T-cell (primary cell): Measurements from ENCODE around the gene RBM5. TPM values are rescaled to one million over a fixed set of nuclear protein-coding genes. Genes with fewer than 3 reads are reported as not detected.

Experiments
- ATAC-seq, 4 experiments: fragments of 200-7000 bp in 3 of 4; fragments of 150-1000 bp in 1 of 4; cut with Tn5 transposase; replicated peaks in 1 of 4; 1 replicate in 3 of 4; 2 replicates in 1 of 4; pipeline ENCODE4 v1.10.0; 2021; ENCODE audit warnings: moderate library complexity in 3 of 4, mild to moderate bottlenecking in 2 of 4, moderate number of reproducible peaks in 1 of 4
- CTCF ChIA-PET, 2 donors: fragments of 300-600 bp; sonication (Branson Sonifier 250); formaldehyde crosslinking; loops; one replicate each; lab custom pipeline; 2022; ENCODE audit warnings: antibody characterized with exemption in 2 of 2; lab: Charles Lee
- POLR2A ChIA-PET, 2 donors: fragments of 300-600 bp; sonication (Branson Sonifier 250); formaldehyde crosslinking; loops; one replicate each; lab custom pipeline; 2022; ENCODE audit warnings: antibody characterized with exemption in 2 of 2; lab: Charles Lee
- DNase-seq, 35 experiments: peaks; one replicate each; pipeline versions ENCODE4 v3.0.0 to v3.0.0-alpha.2; 2013 to 2023
- H3K27ac ChIP-seq: one replicate; pipeline ENCODE4 v1.5.1; 2013; ENCODE audit warnings: low read length
- H3K27me3 ChIP-seq, 2 experiments: replicated peaks in 1 of 2; 1 replicate in 1 of 2; 2 replicates in 1 of 2; pipeline versions ENCODE4 v1.6.1 to v1.7.0; 2013; ENCODE audit warnings: low read length in 1 of 2, mixed read lengths in 1 of 2; ENCODE audit not compliant: control insufficient read depth in 2 of 2, insufficient read depth in 2 of 2; ENCODE audit errors: extremely low read depth in 1 of 2
- H3K36me3 ChIP-seq, 2 donors: 1 replicate in 1 of 2; 2 replicates in 1 of 2; pipeline versions ENCODE4 v1.6.1 to v1.7.0; 2013; ENCODE audit warnings: low read length in 1 of 2; ENCODE audit not compliant: control insufficient read depth in 2 of 2, insufficient read depth in 1 of 2; ENCODE audit errors: extremely low read depth in 1 of 2
- H3K4me1 ChIP-seq, 2 experiments: 1 replicate in 1 of 2; 2 replicates in 1 of 2; pipeline versions ENCODE4 v1.6.1 to v1.7.0; 2013; ENCODE audit warnings: low read length in 2 of 2, mixed read lengths in 1 of 2; ENCODE audit not compliant: insufficient read depth in 2 of 2, control insufficient read depth in 1 of 2; ENCODE audit errors: extremely low read depth in 1 of 2
- H3K4me3 ChIP-seq, 2 donors: 1 replicate in 1 of 2; 2 replicates in 1 of 2; pipeline versions ENCODE4 v1.5.1 to v1.7.0; 2013; ENCODE audit warnings: mild to moderate bottlenecking in 2 of 2, low read length in 1 of 2, moderate library complexity in 1 of 2; ENCODE audit not compliant: control insufficient read depth in 1 of 2; ENCODE audit errors: extremely low read depth in 1 of 2
- H3K9me3 ChIP-seq: 2 replicates; pipeline ENCODE4 v1.7.0; 2013
- H3K27ac Mint-ChIP-seq, 2 donors: one replicate each; pipeline ENCODE4 v1.8.0; 2020 to 2021; ENCODE audit warnings: mild to moderate bottlenecking in 2 of 2, mixed read lengths in 2 of 2
- H3K27me3 Mint-ChIP-seq, 2 donors: one replicate each; pipeline ENCODE4 v1.8.0; 2021 to 2022; ENCODE audit warnings: mixed read lengths in 2 of 2
- H3K36me3 Mint-ChIP-seq: one replicate; pipeline ENCODE4 v1.8.0; 2021; ENCODE audit warnings: mixed read lengths
- H3K4me1 Mint-ChIP-seq, 3 donors: one replicate each; pipeline ENCODE4 v1.8.0; 2020 to 2022; ENCODE audit warnings: mixed read lengths in 3 of 3, mild to moderate bottlenecking in 1 of 3
- H3K4me3 Mint-ChIP-seq, 3 donors: one replicate each; pipeline ENCODE4 v1.8.0; 2020 to 2022; ENCODE audit warnings: mild to moderate bottlenecking in 3 of 3, mixed read lengths in 3 of 3, moderate library complexity in 3 of 3
- H3K9me3 Mint-ChIP-seq, 3 donors: one replicate each; pipeline ENCODE4 v1.8.0; 2020 to 2022; ENCODE audit warnings: mixed read lengths in 3 of 3
- WGBS: methylation state at CpG from one replicate; pipeline ENCODE4 v1.1.5; 2013; ENCODE audit warnings: missing lambda C conversion rate; ENCODE audit not compliant: insufficient coverage; 5-methylcytosine and 5-hydroxymethylcytosine counted together
- total RNA-seq, 35 experiments: library from RNA in 6 of 35; stranded (reverse) in 6 of 35; fragments of 120-200 nt in 1 of 35; gene quantifications; one replicate each; pipeline versions ENCODE4 v1.2.1 to v1.2.4 and lab custom pipeline; 2013 to 2026

Gene RBM5
- total RNA-seq, 5 donors from 2014 or later (not counting 1 experiment from before 2014, with no cell fraction given) = 293 to 354 (median 316) TPM

DNA sequence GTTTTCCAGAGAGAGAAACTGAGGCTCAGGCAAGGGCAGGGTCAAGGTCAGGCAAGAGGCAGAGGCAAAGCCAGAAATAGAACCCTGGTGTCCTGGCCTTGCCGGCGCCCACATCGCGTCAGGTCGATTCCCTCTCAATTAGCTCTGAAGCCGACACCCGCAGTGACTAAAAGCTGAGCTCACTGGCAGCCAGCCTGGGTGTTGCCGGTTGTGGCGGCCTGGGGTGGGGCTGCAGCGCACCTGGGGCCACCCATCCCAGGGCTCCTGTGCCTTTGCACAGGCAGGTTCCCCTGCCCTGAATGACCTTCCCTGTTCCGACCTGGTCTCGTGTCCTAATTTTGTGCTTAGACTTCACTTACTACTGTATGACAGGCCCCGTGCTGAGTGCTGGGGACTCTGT lies 72.6 kb downstream of the RBM5 start:
- Mint-ChIP-seq H3K27ac (no peak overlapping the region), H3K36me3 (no peaks in the 10 kb centered on the region), H3K9me3 (no peaks in the 10 kb centered on the region), H3K27me3 (peaks cover 5 to 16% of the 10 kb centered on the region in 2 donors), H3K4me1 (no peaks in the 10 kb centered on the region), H3K4me3 (no peak overlapping the region)
- ChIA-PET CTCF (no interaction called here), POLR2A (no interaction called here)
- Histone ChIP-seq H3K36me3 (no peaks in the 10 kb centered on the region), H3K27ac (no peak overlapping the region), H3K9me3 (no peaks in the 10 kb centered on the region), H3K27me3 (peaks cover 0 to 28% of the 10 kb centered on the region in 2 experiments), H3K4me1 (peaks cover 0 to 5% of the 10 kb centered on the region in 2 experiments), H3K4me3 (no peak overlapping the region)
- no peak for ATAC-seq
- no peak for DNase-seq
- 88% methylated on average over 13 of the region's 13 CpGs for WGBS

DNA sequence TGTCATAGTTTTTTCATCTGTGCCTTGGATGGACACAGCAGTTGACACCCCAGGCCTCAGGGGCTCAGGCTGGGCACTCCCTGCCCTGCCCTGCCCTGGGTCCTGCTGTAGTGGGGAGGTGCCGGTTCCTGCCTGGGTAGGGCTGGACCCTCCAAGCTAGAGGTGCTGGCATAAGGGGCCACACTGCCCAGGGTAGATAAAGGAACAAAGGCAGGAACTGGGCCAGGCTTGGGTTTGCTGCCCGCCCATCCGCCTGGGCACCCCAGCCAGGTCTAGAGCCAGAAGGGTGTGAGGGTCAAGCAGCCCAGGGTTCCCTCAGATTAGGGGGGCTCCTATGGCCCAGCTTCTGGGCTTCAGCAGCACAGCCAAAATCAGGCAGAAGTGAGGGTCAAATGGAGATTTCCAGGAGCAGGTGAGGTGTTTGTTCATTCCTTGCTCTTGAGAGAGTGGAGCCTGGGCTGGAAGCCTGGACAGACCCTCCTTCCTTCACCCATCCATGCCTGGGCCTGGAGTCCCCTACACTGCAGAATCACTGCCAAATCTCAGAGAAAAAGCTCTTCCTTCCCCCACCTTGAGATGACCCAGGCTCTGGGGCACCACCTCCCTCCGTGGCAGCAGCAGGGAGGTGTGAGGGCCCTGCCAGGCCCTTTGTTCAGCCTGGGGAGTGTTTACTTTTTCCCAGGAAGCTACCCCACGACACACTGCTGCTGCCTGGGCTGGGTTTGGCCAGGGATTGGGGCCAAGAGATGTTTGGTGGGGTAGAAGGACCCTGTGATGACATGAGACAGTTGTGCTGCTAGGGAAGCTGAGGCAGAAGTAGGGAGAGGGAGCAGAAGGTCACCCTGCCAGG lies 73.5 kb downstream of the RBM5 start:
- ATAC-seq (no peak), DNase-seq (no peak)
- WGBS = 89% methylated on average over 4 of the region's 5 CpGs
- Histone ChIP-seq H3K27me3 (peaks cover 0 to 22% of the 10 kb centered on the region in 2 experiments), H3K36me3 (no peaks in the 10 kb centered on the region), H3K4me3 (no peak overlapping the region), H3K9me3 (no peaks in the 10 kb centered on the region), H3K27ac (no peak overlapping the region), H3K4me1 (no peaks in the 10 kb centered on the region)
- H3K27me3 Mint-ChIP-seq = peaks cover 4 to 11% of the 10 kb centered on the region in 2 donors
- H3K36me3 Mint-ChIP-seq = no peaks in the 10 kb centered on the region
- H3K27ac Mint-ChIP-seq = no peak overlapping the region
- no peak overlapping the region for H3K4me3 Mint-ChIP-seq
- H3K4me1 Mint-ChIP-seq = no peaks in the 10 kb centered on the region
- ChIA-PET CTCF (no interaction called here), POLR2A (no interaction called here)
- H3K9me3 Mint-ChIP-seq = no peaks in the 10 kb centered on the region

DNA sequence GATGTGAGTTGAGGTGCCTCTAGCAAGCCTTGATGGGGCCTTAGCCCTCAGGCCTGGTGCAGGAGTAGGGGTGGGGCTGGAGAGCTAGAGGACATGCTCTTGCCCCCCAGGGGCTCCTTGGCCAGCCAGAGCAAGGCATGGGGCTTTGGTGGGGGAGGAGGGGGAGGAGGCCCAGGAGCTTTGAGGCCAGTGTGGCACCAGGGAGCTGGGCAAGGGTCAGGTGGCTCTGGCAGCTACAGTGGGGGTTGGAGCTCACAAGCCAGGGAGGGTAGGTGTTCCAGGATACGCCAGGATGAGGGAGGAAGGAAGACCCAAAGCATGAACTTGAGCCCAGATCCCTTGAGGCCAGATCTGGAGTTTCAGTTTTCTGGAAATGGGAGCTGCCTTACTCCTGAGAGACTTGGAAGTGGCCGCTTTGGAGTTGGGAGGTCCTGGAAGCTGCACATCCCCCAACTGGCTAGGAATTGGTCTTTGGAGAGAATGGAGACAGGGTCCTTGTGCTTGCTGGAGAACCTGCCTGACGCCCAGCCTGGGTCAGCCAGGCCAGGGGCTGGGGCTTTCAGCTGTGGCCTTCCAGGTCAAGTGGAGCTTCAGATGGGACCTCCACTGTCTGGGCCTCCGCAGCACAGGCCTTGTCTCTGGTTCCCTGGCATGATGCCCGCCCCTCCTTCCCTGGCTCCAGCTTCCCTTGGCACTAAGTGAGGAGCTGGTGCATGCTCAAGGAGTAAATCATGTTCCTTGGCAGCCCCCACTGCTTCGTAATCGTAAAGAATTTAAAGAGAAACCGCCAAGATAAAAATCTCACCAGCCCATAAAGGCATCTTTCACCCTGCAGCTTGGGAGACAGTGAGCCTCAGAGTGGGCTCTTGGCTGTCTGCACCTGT lies 75.1 kb downstream of the RBM5 start:
- Mint-ChIP-seq H3K4me3 (no peak overlapping the region), H3K4me1 (no peaks in the 10 kb centered on the region), H3K9me3 (no peaks in the 10 kb centered on the region), H3K27ac (no peak overlapping the region), H3K36me3 (no peaks in the 10 kb centered on the region), H3K27me3 (peaks cover 0 to 6% of the 10 kb centered on the region in 2 donors)
- H3K4me1 ChIP-seq = no peaks in the 10 kb centered on the region
- H3K27me3 ChIP-seq = peaks cover 0 to 16% of the 10 kb centered on the region in 2 experiments
- H3K4me3 ChIP-seq = no peak overlapping the region
- CTCF ChIA-PET = no interaction called here
- ATAC-seq (no peak), DNase-seq (no peak)
- POLR2A ChIA-PET = no interaction called here
- H3K9me3 ChIP-seq = no peaks in the 10 kb centered on the region
- H3K27ac ChIP-seq = no peak overlapping the region
- no peaks in the 10 kb centered on the region for H3K36me3 ChIP-seq
- 77% methylated on average over 3 of the region's 8 CpGs for WGBS

DNA sequence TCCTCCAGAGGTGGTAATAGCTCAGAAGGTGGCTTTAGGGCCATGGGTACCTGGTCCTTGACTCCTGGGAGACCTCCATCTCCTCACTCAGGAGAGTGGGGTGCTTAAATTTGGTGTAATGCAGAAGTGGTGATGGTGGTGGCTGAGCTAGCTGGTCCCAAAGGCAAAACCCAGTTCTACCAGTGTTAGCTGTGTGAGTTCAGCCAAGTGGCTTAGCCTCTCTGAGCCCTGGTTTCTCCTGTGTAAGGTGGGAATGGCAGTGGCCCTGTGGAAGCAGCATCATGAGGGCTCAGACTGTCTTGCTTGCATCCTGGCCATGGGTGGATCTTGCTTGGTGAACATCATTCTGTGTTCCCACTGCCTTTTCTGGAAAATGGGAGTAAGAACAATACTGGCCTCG lies 75.8 kb downstream of the RBM5 start:
- DNase-seq = no peak
- no peaks in the 10 kb centered on the region for H3K9me3 ChIP-seq
- Mint-ChIP-seq H3K27ac (no peak overlapping the region), H3K27me3 (peaks cover 0 to 4% of the 10 kb centered on the region in 2 donors), H3K36me3 (no peaks in the 10 kb centered on the region), H3K4me1 (no peaks in the 10 kb centered on the region), H3K4me3 (no peak overlapping the region), H3K9me3 (no peaks in the 10 kb centered on the region)
- ChIA-PET POLR2A (no interaction called here), CTCF (no interaction called here)
- no peaks in the 10 kb centered on the region for H3K4me1 ChIP-seq
- no peaks in the 10 kb centered on the region for H3K36me3 ChIP-seq
- H3K4me3 ChIP-seq = no peak overlapping the region
- peaks cover 0 to 23% of the 10 kb centered on the region in 2 experiments for H3K27me3 ChIP-seq
- no CpG with 5 or more reads among the region's 1 CpG for WGBS
- no peak overlapping the region for H3K27ac ChIP-seq
- ATAC-seq = no peak

DNA sequence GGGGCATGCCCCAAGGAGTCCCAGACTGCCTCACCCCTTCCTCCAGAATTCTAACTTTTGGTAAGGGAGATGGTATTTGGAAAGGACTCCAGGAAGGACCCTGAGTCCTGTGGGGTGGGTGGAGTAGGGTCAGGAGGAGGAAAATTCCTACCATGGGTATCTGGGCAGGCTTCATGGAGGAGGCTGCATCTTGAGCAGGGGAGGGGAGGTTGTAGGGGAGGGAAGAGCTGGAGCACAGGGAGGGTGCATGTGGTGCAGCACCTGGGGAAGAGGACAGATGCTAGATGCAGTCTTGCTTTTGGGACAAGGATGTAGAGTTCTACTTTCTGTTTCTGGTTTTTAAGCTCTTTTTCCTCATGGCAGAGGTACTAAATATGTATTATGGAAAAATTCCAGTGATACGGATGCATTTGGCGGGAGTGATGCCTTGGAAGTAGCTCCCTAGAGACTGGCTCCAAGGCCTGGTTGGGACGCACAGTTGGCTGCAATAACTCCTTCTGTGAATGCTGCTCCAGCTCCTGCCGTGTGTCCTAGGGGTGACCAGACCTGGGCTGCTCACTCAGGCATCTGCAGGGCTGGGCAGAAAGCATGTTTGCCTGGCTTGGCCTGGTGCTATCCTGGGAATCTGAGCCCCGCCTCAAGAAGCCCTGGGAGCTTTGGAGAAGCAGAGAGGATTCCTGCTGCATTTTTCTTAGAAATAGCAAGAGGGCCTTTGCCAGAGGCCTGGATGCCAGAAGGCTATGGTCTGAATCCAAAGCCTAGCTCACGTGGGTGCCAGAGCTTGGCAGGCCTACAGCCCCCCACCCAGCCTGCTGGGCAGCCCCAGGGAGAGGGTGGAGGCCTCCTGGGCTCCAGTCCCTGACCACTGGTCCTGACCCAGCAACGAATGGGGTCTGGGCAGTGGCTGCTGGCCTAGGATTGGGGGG lies 76.5 kb downstream of the RBM5 start:
- peaks cover 0 to 25% of the 10 kb centered on the region in 2 experiments for H3K27me3 ChIP-seq
- no peaks in the 10 kb centered on the region for H3K36me3 ChIP-seq
- DNase-seq (no peak), ATAC-seq (no peak)
- no peaks in the 10 kb centered on the region for H3K9me3 ChIP-seq
- H3K36me3 Mint-ChIP-seq = no peaks in the 10 kb centered on the region
- no peak overlapping the region for H3K27ac ChIP-seq
- H3K4me3 Mint-ChIP-seq = no peak overlapping the region
- no peaks in the 10 kb centered on the region for H3K4me1 ChIP-seq
- H3K27ac Mint-ChIP-seq = no peak overlapping the region
- no peaks in the 10 kb centered on the region for H3K4me1 Mint-ChIP-seq
- H3K4me3 ChIP-seq = no peak overlapping the region
- 79% methylated on average over 7 of the region's 7 CpGs for WGBS
- ChIA-PET POLR2A (no interaction called here), CTCF (no interaction called here)
- no peaks in the 10 kb centered on the region for H3K9me3 Mint-ChIP-seq
- no peaks in the 10 kb centered on the region for H3K27me3 Mint-ChIP-seq
